Endothelial cell of umbilical vein (primary cell): ENCODE data around the gene OR10AD1.

ENCODE experiments used
- CTCF ChIP-seq, 2 donors: IDR thresholded peaks; 1 replicate in 1 of 2; 2 replicates in 1 of 2; pipeline ENCODE4 v1.5.1; 2011; ENCODE audit warnings: low read length in 2 of 2, mild to moderate bottlenecking in 2 of 2, moderate library complexity in 2 of 2, control low read depth in 1 of 2, inconsistent platforms in 1 of 2, low read depth in 1 of 2; ENCODE audit not compliant: insufficient read depth in 1 of 2; ENCODE audit errors: extremely low read depth in 1 of 2
- EZH2 ChIP-seq: IDR thresholded peaks from 2 replicates; pipeline ENCODE4 v1.6.1; 2012; ENCODE audit warnings: borderline replicate concordance, low read depth, mild to moderate bottlenecking, moderate library complexity, low read length, inconsistent platforms; ENCODE audit not compliant: severe bottlenecking
- POLR2A ChIP-seq: IDR thresholded peaks from 2 replicates; pipeline ENCODE4 v1.6.1; 2012; ENCODE audit warnings: low read depth, mild to moderate bottlenecking, control low read depth, low read length
- POLR2AphosphoS5 ChIP-seq: IDR thresholded peaks from 2 replicates; pipeline ENCODE4 v1.6.1; 2012; ENCODE audit warnings: low read depth, mild to moderate bottlenecking, control low read depth, low read length, moderate library complexity; ENCODE audit not compliant: insufficient read depth

DNA sequence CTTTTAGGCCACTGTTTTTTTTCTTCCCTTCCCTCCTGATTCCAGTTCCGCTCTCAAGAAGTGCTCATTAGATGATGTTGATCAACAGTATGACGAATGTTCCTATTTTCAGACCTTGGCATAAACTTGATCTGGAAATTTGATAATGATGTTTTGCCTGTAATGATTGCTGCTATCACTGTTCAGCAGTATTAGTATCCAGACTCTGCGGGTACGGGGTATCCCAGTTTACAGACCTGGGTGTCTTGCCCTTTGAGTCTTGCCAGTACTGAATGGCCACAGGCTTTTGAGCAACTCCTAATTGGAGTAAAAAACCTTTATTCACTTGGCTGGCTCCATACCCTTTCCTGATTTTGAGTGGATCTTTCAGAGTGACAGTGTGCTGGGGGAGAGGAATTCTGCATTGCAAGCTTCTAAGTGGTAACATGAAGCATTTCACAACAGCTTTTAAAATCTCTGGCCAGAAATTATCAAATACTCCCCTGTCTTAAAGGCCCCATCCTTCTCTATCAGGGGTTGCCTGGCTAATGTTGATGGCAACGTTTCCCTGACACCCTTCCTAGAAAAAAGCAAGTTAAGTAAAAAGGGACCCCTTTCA is 39.8 kb downstream of the OR10AD1 start:
- TF ChIP-seq POLR2A, result no peak
- no peak for TF ChIP-seq CTCF (IDR thresholded peaks at IDR 0.05; ENCODE audit: extremely low read depth in 1 of 2, insufficient read depth in 1 of 2, low read depth in 1 of 2, low read length in 2 of 2)
- no peak for TF ChIP-seq POLR2AphosphoS5
- TF ChIP-seq EZH2, result no peak
